ES-I3 (cell line): ENCODE results near the gene HS6ST3.

Experiments
- H3K36me3 ChIP-seq: 2 replicates; pipeline ENCODE4 v1.6.1; 2013; ENCODE audit warnings: mild to moderate bottlenecking, low read length, control low read depth, moderate library complexity; ENCODE audit not compliant: insufficient read depth
- H3K4me1 ChIP-seq: 2 replicates; pipeline ENCODE4 v1.6.1; 2013; ENCODE audit warnings: mild to moderate bottlenecking, control low read depth, low read length; ENCODE audit not compliant: insufficient read depth
- H3K9ac ChIP-seq: 2 replicates; pipeline ENCODE4 v1.6.1; 2013; ENCODE audit warnings: low read depth, mild to moderate bottlenecking, low read length, moderate library complexity
- H3K9me3 ChIP-seq: 2 replicates; pipeline ENCODE4 v1.6.1; 2013; ENCODE audit warnings: mild to moderate bottlenecking, low read length, moderate library complexity; ENCODE audit not compliant: control insufficient read depth, insufficient read depth

HS6ST3 gene

DNA sequence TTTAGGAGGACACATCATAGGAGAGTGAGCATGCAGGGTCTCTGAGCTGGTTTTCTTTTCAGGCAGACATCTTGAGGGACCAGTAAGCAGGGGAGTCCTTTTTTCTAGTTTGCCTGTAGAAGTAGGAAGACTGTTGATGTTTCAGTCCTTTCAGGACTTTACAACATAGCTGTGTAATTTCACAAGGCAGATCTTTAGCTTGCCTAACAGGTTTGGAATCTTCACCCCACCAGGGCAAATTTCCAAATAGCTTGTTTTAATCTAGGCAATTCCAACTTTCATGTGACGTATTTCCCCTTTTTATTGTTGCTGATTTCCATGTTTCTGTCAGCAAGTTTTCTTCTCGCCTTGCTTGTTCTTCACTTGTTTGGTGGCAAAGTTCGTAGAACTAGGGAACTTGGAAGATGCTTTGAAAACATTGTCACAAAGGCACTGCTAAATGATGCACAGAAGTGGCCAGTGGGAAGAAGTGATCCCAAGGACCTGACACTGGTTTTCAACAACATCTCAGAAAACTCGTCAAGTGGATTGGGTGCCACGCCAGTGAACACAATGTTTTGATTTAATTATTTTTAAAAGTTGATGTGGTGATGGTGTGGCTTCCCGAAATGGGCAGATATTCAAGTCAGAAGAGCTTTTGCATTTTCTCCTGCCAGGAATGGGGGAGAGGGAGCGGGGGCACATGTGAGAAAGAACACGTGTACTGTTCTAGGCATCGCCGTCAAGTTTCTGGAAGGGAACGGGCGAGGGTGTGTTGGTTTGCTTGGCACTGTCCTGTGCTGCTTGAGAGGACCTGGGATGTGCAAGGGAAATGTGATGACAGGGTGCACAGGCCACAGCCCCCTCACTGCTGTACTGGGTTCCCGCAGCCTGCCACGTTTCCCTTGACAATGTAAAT, 485.8 kb downstream of the HS6ST3 start:
- no peaks in the 10 kb centered on the region for H3K4me1 ChIP-seq
- no peaks in the 10 kb centered on the region for H3K9me3 ChIP-seq
- H3K9ac ChIP-seq: no peak overlapping the region
- no peaks in the 10 kb centered on the region for H3K36me3 ChIP-seq

GRCh38 chr13:96581741-96582140, 491.8 kb downstream of the HS6ST3 start:
- H3K9me3 ChIP-seq: no peaks in the 10 kb centered on the region
- no peaks in the 10 kb centered on the region for H3K36me3 ChIP-seq
- H3K4me1 ChIP-seq: no peaks in the 10 kb centered on the region
- H3K9ac ChIP-seq: no peak overlapping the region

DNA sequence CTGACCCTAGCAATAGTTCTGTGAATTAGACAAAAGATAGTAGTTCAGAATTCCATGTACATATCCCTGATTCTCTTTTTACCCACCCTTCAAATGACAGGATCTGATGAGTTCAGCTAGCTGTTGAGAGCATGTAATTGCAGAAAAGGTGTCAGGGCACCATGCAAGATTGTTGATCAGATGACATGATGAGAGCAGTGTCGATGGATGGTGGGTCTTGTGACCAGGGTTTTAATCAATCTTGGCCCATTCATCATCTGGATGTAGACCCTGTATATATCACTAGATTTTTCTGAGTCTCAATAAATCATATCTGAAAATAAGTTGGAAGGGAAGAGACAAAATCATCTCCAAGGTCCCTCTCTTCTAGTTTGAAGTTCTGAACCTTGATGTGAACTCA, 525.3 kb downstream of the HS6ST3 start:
- Histone ChIP-seq H3K9ac (no peak overlapping the region), H3K9me3 (no peaks in the 10 kb centered on the region), H3K36me3 (no peaks in the 10 kb centered on the region)

DNA sequence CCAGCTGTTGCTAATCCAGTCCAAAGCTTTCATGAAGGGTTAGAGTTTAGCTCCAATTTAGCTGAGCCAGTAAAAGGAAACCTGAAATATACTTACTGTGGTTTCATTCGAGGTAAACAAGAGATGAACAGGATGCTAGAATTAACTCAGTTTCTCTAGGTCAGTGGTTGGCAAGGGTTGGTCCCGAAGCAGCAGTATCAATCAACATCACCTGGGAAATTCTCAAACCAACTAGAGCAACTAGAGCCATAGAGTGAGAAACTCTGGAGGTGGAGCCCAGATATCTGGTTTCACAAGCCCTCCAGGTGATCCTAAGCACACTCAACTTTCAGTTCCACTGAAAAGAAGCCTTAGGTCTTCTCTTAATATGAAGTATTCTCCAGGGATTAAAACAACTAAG, 527.6 kb downstream of the HS6ST3 start:
- Histone ChIP-seq H3K9me3 (no peaks in the 10 kb centered on the region), H3K36me3 (no peaks in the 10 kb centered on the region), H3K4me1 (no peaks in the 10 kb centered on the region), H3K9ac (no peak overlapping the region)

More for the DNA sequence above, 525.3 kb downstream of the HS6ST3 start:
- no peaks in the 10 kb centered on the region for H3K4me1 ChIP-seq

GRCh38 chr13:96621634-96622183, 531.8 kb downstream of the HS6ST3 start:
- no peaks in the 10 kb centered on the region for H3K36me3 ChIP-seq
- no peaks in the 10 kb centered on the region for H3K9me3 ChIP-seq
- H3K4me1 ChIP-seq: no peaks in the 10 kb centered on the region
- H3K9ac ChIP-seq: no peak overlapping the region

DNA sequence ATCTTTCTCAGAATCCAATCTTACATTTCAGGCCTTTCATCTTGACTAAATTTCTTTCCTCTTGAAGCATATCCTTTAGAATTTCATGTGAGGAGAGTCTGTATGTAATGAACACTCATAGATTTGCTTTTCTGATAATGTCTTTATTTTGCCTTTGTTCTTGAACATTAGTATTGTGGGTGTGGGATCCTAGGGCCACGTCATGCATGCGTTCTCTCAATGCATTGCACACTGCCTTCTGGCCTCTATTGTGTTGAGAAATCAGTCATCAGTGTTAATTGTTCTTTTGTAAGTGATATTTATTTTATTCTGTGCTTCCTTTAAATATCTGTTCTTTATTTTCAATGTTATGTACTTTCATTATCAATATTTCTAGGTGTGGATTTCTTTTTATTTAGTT, 539.4 kb downstream of the HS6ST3 start:
- H3K36me3 ChIP-seq: no peaks in the 10 kb centered on the region
- no peaks in the 10 kb centered on the region for H3K4me1 ChIP-seq
- no peaks in the 10 kb centered on the region for H3K9me3 ChIP-seq
- no peak overlapping the region for H3K9ac ChIP-seq

DNA sequence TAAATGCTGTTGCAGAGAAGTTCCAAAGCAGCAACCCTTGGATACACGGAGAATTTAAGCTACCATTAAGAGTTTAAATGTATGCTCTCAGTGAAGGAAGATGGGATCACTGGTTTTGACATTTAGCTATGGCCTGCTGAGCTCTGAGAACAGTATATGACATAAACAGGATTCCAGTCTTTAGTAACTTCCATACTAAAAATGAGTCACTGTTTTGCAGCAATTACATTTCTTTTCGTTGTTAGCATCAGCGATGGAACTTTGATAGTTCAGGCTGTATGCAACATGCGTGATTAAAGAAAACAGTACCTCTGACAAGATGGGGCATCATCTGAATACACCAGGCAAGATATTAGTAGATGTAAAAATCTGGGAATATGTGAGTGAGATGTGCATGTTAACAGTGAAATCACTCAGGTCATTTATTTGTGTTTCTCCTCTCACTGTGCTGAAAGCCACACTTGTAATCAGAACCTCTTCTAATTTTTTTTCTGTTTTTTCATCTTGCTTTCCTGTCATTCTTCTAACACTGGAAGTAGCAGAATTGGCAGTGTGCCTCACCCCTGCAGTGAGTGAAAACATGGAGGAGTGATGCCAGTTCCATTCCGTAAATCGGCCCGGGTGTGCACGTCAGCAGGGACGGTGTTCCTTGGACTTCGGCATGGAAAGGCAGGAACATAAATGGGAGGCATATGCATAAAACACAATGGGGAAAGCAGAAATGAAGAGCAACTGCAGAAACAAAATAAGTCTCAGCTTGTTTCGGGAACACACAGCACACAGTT, 542.8 kb downstream of the HS6ST3 start:
- H3K36me3 ChIP-seq: no peaks in the 10 kb centered on the region
- H3K9ac ChIP-seq: no peak overlapping the region
- H3K9me3 ChIP-seq: no peaks in the 10 kb centered on the region
- no peaks in the 10 kb centered on the region for H3K4me1 ChIP-seq

DNA sequence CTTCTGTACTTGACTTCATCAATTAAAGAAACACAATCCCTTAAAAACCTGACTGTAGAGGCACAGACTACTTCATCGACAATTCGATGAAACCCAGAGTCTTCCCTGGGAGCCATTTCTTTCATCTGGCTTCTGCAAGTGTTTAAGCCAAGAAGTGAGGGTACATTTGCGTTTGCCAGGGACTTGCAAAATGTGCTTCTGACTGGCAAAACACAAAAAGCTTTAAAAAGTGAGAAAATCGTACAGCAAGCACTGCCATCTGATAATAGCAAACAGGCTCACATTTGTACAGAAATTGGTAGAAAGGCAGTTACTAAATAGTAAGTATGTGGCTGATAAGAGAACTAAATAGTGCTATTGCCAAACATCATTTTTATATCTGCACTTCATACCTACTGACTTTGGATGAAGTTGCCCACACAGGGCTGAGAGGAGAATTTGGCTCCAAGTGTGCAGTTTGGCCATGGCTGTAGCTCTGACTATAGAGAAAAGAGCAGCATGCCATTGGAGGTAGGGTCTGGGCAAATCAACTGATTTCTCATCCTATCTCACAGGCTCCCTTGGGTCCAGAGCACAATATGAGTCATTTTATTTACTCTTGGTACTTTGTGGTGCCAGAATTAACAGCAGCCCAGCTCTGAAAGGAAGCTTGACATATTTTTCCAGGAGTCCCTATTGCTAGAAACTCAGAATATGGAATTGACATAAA, 546.2 kb downstream of the HS6ST3 start:
- no peaks in the 10 kb centered on the region for H3K9me3 ChIP-seq
- H3K36me3 ChIP-seq: no peaks in the 10 kb centered on the region
- H3K4me1 ChIP-seq: no peaks in the 10 kb centered on the region
- no peak overlapping the region for H3K9ac ChIP-seq

DNA sequence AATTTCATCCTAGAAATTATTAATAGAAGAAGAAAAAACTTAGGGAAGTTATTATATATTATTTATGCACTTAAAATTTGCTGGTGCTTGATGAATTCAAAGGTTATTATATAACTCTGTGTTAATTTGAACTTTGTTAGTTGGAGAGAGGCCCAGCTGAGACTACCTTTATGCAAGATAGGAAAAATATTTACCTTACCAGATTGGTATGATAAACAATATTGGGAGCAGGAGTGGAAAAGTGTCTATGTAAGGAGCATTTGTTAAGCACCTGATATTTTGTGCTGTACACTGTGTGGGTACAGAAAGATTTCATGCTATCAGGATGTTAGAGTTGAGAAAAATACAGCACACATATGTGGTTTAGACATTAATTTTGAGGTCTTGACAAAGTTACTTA, 547.1 kb downstream of the HS6ST3 start:
- Histone ChIP-seq H3K36me3 (no peaks in the 10 kb centered on the region), H3K4me1 (no peaks in the 10 kb centered on the region), H3K9me3 (no peaks in the 10 kb centered on the region), H3K9ac (no peak overlapping the region)

GRCh38 chr13:96646101-96646500, 556.2 kb downstream of the HS6ST3 start:
- H3K36me3 ChIP-seq: no peaks in the 10 kb centered on the region
- H3K9ac ChIP-seq: no peak overlapping the region
- H3K4me1 ChIP-seq: no peaks in the 10 kb centered on the region
- H3K9me3 ChIP-seq: no peaks in the 10 kb centered on the region

DNA sequence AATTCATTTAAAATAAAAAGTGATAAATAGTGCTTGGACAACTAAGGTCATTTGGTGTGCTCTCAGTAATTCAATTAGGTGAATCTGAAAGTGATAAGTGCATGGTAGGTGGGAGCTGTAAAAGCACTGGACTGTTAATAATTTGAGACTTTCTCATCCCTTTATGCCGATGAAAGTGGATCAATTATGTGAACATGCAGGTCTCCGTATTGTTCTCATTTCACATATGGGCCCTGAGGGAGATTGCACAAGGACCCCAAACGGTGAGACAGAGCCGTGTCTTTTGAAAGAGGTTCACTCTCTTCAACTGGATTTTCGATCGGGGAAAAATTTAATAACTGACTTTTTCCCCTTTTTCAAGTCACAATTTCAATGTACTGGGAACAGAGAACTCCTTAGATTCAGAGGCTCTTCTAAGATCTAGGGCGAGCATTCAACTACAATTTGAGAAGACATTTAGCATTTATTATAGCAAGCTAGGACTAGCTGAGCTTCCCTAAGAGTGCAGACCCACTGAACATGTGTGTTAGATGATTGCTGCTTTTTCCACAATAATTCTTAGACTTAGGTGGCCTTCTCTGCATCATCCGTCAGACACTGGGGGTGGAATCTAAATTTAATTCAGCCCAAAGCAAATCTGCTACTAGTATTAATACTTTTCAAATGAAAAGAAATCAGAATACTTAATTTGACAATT, 556.8 kb downstream of the HS6ST3 start:
- Histone ChIP-seq H3K4me1 (no peaks in the 10 kb centered on the region), H3K9ac (no peak overlapping the region), H3K9me3 (no peaks in the 10 kb centered on the region), H3K36me3 (no peaks in the 10 kb centered on the region)

- Histone ChIP-seq H3K9me3 (no peaks in the 10 kb centered on the region), H3K4me1 (no peaks in the 10 kb centered on the region), H3K36me3 (no peaks in the 10 kb centered on the region), H3K9ac (no peak overlapping the region)
Observed at GRCh38 chr13:96650301-96650886, 560.5 kb downstream of the HS6ST3 start.

- H3K9me3 ChIP-seq: no peaks in the 10 kb centered on the region
- H3K4me1 ChIP-seq: no peaks in the 10 kb centered on the region
- H3K36me3 ChIP-seq: no peaks in the 10 kb centered on the region
- H3K9ac ChIP-seq: no peak overlapping the region
Observed at GRCh38 chr13:96651598-96651997, 561.7 kb downstream of the HS6ST3 start.
